WERI-Rb-1 (cell line): ENCODE measurements around the gene YTHDC2.

Experiments used
- DNase-seq: peaks from one replicate; pipeline ENCODE4 v3.0.0-alpha.2; 2020
- H3K27ac ChIP-seq: fragments of 250-450 bp; sonication (Bioruptor Pico); 2 replicates; pipeline ENCODE4 v1.5.1; 2020; ENCODE audit warnings: mild to moderate bottlenecking, moderate library complexity
- H3K27me3 ChIP-seq: fragments of 250-450 bp; sonication (Bioruptor Pico); 2 replicates; pipeline ENCODE4 v1.5.1; 2021; ENCODE audit warnings: mild to moderate bottlenecking, low read depth, moderate library complexity; ENCODE audit not compliant: insufficient read depth, severe bottlenecking
- H3K36me3 ChIP-seq: fragments of 250-450 bp; sonication (Bioruptor Pico); 2 replicates; pipeline ENCODE4 v1.5.1; 2020; ENCODE audit warnings: mild to moderate bottlenecking, moderate library complexity
- H3K4me3 ChIP-seq: 2 replicates; pipeline ENCODE4 v1.5.1; 2011; ENCODE audit warnings: low read depth, mild to moderate bottlenecking, control low read depth, low read length
- H3K9me3 ChIP-seq: fragments of 250-450 bp; sonication (Bioruptor Pico); 2 replicates; pipeline ENCODE4 v1.5.1; 2021; ENCODE audit warnings: mild to moderate bottlenecking, moderate library complexity; ENCODE audit not compliant: severe bottlenecking
- TF ChIP-seq, protein P1 (sequence below): IDR thresholded peaks from 2 replicates; pipeline ENCODE4 v1.5.1; 2011; ENCODE audit warnings: low read depth, mild to moderate bottlenecking, control low read depth, inconsistent platforms, low read length

Gene YTHDC2

DNA sequence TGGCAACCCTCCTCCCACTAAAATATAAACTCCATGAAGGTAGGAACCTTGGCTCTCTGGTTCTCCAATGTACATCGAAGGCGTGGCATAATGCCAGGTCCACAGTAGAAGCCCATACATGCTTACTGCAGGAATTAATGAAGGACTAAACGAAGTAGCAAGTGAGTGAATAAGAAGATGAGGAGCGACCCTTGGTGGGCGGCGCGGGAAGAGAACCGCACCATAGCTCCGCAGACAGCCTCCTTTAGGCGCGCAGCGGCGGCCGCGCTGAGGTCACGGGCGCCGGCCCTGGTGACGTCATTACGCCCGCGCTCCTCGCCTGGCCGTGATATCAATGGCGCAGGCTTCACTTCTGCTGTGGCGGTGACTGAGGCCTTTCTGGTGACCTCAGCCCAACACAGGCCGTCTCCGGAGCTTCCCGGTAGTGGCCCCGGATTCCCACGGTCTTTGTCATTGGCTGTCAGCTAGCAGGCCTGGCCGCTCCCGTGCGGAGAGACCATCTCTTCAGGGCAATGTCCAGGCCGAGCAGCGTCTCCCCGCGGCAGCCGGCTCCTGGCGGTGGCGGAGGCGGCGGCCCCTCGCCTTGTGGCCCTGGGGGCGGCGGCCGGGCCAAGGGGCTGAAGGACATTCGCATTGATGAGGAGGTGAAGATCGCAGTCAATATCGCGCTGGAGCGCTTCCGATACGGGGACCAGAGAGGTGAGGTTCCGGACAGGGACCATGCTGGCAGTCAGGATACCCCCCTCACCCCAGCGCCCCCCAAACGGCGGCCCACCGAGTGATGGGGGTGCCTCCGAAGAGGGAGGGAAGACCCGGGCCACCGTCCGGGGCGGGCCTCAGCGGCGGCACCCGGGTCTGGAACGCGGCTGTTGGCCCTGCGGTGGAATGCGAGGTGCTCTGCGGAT, at the start of gene YTHDC2:
Gene YTHDC2 (plus strand): TSS at position 311 of the 905 bp plus-strand sequence. CDS start 202 bp downstream, at position 513.
- DNase-seq: peak; percentile 89
- no peaks in the 10 kb centered on the region for H3K9me3 ChIP-seq
- TF ChIP-seq, protein P1, sequence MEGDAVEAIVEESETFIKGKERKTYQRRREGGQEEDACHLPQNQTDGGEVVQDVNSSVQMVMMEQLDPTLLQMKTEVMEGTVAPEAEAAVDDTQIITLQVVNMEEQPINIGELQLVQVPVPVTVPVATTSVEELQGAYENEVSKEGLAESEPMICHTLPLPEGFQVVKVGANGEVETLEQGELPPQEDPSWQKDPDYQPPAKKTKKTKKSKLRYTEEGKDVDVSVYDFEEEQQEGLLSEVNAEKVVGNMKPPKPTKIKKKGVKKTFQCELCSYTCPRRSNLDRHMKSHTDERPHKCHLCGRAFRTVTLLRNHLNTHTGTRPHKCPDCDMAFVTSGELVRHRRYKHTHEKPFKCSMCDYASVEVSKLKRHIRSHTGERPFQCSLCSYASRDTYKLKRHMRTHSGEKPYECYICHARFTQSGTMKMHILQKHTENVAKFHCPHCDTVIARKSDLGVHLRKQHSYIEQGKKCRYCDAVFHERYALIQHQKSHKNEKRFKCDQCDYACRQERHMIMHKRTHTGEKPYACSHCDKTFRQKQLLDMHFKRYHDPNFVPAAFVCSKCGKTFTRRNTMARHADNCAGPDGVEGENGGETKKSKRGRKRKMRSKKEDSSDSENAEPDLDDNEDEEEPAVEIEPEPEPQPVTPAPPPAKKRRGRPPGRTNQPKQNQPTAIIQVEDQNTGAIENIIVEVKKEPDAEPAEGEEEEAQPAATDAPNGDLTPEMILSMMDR: peak; percentile 58
- H3K4me3 ChIP-seq: peak within 1 kb of the TSS; percentile 71
- peaks cover 23% of the 10 kb centered on the region for H3K36me3 ChIP-seq
- no peaks in the 10 kb centered on the region for H3K27me3 ChIP-seq
- H3K27ac ChIP-seq: peak within 1 kb of the TSS; percentile 76

DNA sequence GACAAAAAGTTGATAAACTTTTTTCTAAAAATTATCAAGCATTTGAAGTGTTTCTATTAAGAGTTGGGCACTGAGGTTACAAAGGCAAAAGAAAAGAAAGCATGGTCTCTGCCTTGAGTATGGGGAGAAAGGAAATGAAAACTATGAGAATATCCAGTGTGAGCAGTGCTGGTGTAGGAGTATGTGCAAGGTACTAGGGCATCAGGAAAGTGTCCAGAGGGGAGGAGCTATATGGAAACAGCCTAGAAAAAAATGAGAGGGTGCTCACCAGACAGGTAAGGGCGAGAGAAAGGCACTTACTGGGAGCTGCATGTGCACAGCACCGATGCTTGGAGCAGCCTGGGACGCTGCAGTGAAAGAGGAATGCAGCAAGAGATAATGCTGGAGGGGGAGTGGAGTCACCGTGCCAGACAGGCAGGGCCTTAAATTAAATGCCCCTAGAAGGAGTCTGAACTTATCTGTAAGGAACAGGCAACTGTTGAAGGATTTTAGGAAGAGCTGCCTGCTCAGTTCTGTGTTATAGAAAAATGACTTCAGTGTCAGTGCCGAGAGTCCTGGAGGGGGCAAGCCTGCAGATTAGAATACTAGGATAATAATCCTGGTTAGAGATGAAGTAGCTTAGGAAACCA, 39.3 kb upstream of the YTHDC2 start:
- Histone ChIP-seq H3K9me3 (peaks cover 5% of the 10 kb centered on the region), H3K27ac (no peak overlapping the region), H3K36me3 (no peaks in the 10 kb centered on the region), H3K27me3 (no peaks in the 10 kb centered on the region), H3K4me3 (no peak overlapping the region)
- no peak for DNase-seq
- TF ChIP-seq, protein P1: no peak

DNA sequence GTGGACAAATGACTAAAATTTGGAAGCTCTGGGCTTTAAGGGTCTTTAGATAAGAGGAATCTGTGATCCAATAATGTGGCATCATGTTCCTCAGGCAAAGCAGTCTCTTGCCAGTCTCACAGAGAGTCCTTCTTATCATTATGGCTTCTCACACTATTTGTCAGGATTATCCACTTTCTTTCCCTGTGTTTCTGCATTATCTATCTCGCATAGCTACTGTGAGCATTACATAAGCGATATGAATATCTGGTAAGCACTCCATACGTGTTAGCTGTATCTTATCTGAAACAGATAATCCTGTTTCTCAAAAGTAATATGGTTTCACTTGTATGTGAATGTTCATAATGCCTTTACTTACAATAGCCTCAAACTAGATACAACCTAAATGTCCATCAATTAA, 34.8 kb upstream of the YTHDC2 start:
- Histone ChIP-seq H3K27ac (no peak overlapping the region), H3K36me3 (no peaks in the 10 kb centered on the region), H3K27me3 (no peaks in the 10 kb centered on the region), H3K4me3 (no peak overlapping the region), H3K9me3 (no peaks in the 10 kb centered on the region)
- TF ChIP-seq, protein P1: no peak
- no peak for DNase-seq

DNA sequence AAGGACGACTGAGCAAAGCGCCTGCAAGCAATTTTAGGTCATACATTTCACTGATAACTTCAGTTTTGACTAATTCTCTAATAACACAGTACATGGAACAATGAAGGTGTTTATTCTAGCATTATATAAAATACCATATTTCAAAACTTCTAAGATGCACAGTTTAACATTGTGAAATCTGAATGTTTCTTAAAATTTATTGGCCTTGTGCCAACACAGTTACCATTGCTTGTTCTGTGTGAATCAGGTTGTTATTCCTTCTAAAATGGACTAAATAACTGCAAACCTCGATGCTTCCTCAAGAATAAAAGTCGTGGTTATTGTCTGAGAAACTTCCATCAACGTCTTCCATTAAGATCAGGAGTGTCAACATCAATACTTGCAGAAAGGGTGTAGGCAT, 33.3 kb upstream of the YTHDC2 start:
- H3K27ac ChIP-seq: no peak overlapping the region
- H3K27me3 ChIP-seq: no peaks in the 10 kb centered on the region
- TF ChIP-seq, protein P1: no peak
- DNase-seq: no peak
- H3K9me3 ChIP-seq: no peaks in the 10 kb centered on the region
- H3K4me3 ChIP-seq: no peak overlapping the region
- H3K36me3 ChIP-seq: no peaks in the 10 kb centered on the region

DNA sequence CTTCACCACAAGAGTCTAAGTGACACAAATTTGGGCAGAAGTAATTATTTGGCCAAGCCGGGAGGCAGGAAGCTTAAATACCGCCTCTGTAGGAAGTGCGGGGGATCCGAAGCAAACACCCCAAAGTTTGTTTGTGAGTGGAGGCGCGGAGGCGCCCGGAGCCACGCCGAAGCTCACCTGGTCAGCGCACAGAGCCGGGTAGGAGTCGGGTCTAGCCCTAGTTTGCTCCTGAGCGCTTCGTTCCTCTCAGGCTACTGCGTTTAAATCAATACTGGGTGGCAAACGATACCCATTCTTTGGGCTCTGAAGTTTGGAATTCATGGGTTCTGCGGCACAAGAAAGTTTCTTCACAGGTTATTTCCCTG, 26.1 kb upstream of the YTHDC2 start:
- no peak for DNase-seq
- no peaks in the 10 kb centered on the region for H3K36me3 ChIP-seq
- H3K27ac ChIP-seq: no peak overlapping the region
- TF ChIP-seq, protein P1: no peak
- peaks cover 9% of the 10 kb centered on the region for H3K9me3 ChIP-seq
- peak overlapping the region; percentile 65 for H3K4me3 ChIP-seq
- no peaks in the 10 kb centered on the region for H3K27me3 ChIP-seq
